Effector memory CD8-positive, alpha-beta T cell (primary cell): ENCODE results near the gene NLK.
"Not testable (repeated sequence)": the region's sequence is repeated elsewhere in the genome, so short reads cannot be mapped to it uniquely, and the experiment has no call there.

ENCODE experiments used
- ATAC-seq: fragments of 150-1000 bp; cut with Tn5 transposase; replicated peaks from 2 replicates; pipeline ENCODE4 v1.10.0; 2021; ENCODE audit warnings: mild to moderate bottlenecking, moderate library complexity
- DNase-seq, 3 experiments: peaks; one replicate each; pipeline ENCODE4 v3.0.0; 2021
- H3K27ac Mint-ChIP-seq, 2 donors: one replicate each; pipeline ENCODE4 v1.8.0; 2022; ENCODE audit warnings: mild to moderate bottlenecking in 2 of 2, mixed read lengths in 2 of 2, moderate library complexity in 2 of 2
- H3K27me3 Mint-ChIP-seq, 2 donors: one replicate each; pipeline ENCODE4 v1.8.0; 2022; ENCODE audit warnings: mixed read lengths in 2 of 2
- H3K36me3 Mint-ChIP-seq: one replicate; pipeline ENCODE4 v1.8.0; 2022; ENCODE audit warnings: mild to moderate bottlenecking, moderate library complexity, mixed read lengths; ENCODE audit not compliant: insufficient read depth
- H3K4me1 Mint-ChIP-seq, 2 donors: one replicate each; pipeline ENCODE4 v1.8.0; 2022; ENCODE audit warnings: low read depth in 2 of 2, mixed read lengths in 2 of 2
- H3K4me3 Mint-ChIP-seq, 2 donors: one replicate each; pipeline ENCODE4 v1.8.0; 2022; ENCODE audit warnings: mild to moderate bottlenecking in 2 of 2, mixed read lengths in 2 of 2, moderate library complexity in 2 of 2
- H3K9me3 Mint-ChIP-seq, 2 donors: one replicate each; pipeline ENCODE4 v1.8.0; 2022; ENCODE audit warnings: mixed read lengths in 2 of 2

NLK gene

GRCh38 chr17:28219771-28220170, 177.3 kb downstream of the NLK start:
- Mint-ChIP-seq H3K36me3 (peaks cover 2% of the 10 kb centered on the region), H3K4me3 (no peak overlapping the region), H3K4me1 (peaks cover 4 to 6% of the 10 kb centered on the region in 2 donors), H3K27ac (no peak overlapping the region), H3K27me3 (no peaks in the 10 kb centered on the region), H3K9me3 (no peaks in the 10 kb centered on the region)
- ATAC-seq (no peak), DNase-seq (no peak)

- H3K9me3 Mint-ChIP-seq: no peaks in the 10 kb centered on the region
- no peak for DNase-seq
- no peak overlapping the region for H3K4me3 Mint-ChIP-seq
- H3K27ac Mint-ChIP-seq: no peak overlapping the region
- peaks cover 0 to under 1% of the 10 kb centered on the region in 2 donors for H3K4me1 Mint-ChIP-seq
- H3K36me3 Mint-ChIP-seq: peaks cover 2% of the 10 kb centered on the region
- H3K27me3 Mint-ChIP-seq: peaks cover 8 to 15% of the 10 kb centered on the region in 2 donors
- ATAC-seq: no peak
These were observed 179.4 kb downstream of the NLK start for GRCh38 chr17:28221751-28222414.

- DNase-seq (no peak), ATAC-seq (no peak)
- peaks cover 34 to 49% of the 10 kb centered on the region in 2 donors for H3K27me3 Mint-ChIP-seq
These were observed 182.8 kb downstream of the NLK start for GRCh38 chr17:28225271-28225670.

GRCh38 chr17:28225867-28226266, 183.4 kb downstream of the NLK start:
- DNase-seq (no peak), ATAC-seq (no peak)
- H3K9me3 Mint-ChIP-seq: no peaks in the 10 kb centered on the region
- no peak overlapping the region for H3K27ac Mint-ChIP-seq
- peaks cover 6 to 10% of the 10 kb centered on the region in 2 donors for H3K4me1 Mint-ChIP-seq
- peaks cover 40 to 55% of the 10 kb centered on the region in 2 donors for H3K27me3 Mint-ChIP-seq
- peaks cover 2% of the 10 kb centered on the region for H3K36me3 Mint-ChIP-seq
- H3K4me3 Mint-ChIP-seq: no peak overlapping the region

More at GRCh38 chr17:28225271-28225670, 182.8 kb downstream of the NLK start:
- Mint-ChIP-seq H3K36me3 (no peaks in the 10 kb centered on the region), H3K4me1 (peaks cover 6 to 9% of the 10 kb centered on the region in 2 donors), H3K4me3 (no peak overlapping the region), H3K27ac (no peak overlapping the region), H3K9me3 (no peaks in the 10 kb centered on the region)

- no peak overlapping the region for H3K27ac Mint-ChIP-seq
- no peaks in the 10 kb centered on the region for H3K9me3 Mint-ChIP-seq
- peaks cover 6 to 10% of the 10 kb centered on the region in 2 donors for H3K4me1 Mint-ChIP-seq
- peak overlapping the region; percentile 18 to 52 for H3K4me3 Mint-ChIP-seq
- ATAC-seq (no peak), DNase-seq (no peak)
- peaks cover 45 to 58% of the 10 kb centered on the region in 2 donors for H3K27me3 Mint-ChIP-seq
- H3K36me3 Mint-ChIP-seq: peaks cover 3% of the 10 kb centered on the region
These were observed 184.3 kb downstream of the NLK start for GRCh38 chr17:28226563-28227315.

GRCh38 chr17:28227316-28228108, 185.0 kb downstream of the NLK start:
- no peaks in the 10 kb centered on the region for H3K9me3 Mint-ChIP-seq
- H3K4me3 Mint-ChIP-seq: peak overlapping the region; percentile 65 to 81
- H3K36me3 Mint-ChIP-seq: peaks cover 3% of the 10 kb centered on the region
- H3K27me3 Mint-ChIP-seq: peaks cover 45 to 65% of the 10 kb centered on the region in 2 donors
- ATAC-seq: peak; percentile 39
- peaks cover 6 to 10% of the 10 kb centered on the region in 2 donors for H3K4me1 Mint-ChIP-seq
- H3K27ac Mint-ChIP-seq: peak overlapping the region in 1 of 2 donors; percentile 35
- no peak for DNase-seq

DNA sequence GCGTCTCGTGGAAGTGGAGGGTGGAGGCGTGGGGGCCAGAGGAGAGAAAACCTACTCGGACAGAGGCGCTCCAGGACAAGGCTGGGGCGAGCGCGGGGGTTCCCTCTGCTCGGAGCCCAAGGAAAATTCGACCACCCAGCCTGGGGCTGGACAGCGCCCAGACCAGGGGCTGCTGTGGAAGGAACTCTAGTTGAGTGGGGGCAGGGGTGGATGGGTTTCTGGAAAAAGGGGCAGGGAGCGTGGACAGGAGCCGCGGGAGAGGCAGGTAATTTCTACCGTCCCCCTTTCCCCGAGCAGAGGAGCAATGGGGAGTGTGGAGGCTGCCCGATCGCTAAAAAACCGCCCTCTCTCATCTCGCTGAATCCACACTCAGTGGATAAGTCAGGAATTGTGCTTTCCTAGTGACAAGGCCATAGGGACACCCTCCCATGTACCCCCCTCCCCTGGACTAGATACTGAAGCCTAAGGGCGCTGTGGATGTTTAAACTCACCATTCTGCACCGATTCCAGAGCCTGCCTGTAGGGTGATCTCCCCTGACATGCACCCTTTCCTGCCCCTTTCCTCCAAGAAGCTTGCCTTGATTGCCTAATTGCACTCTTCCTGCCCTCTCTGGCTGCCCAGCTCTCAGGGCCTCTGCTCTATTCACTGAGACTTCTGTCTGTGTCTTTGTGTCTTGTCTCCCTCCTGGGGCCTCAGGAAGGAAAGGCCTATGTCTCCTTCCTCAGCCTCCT, 185.8 kb downstream of the NLK start:
- peak overlapping the region in 1 of 2 donors; percentile 35 for H3K27ac Mint-ChIP-seq
- H3K4me3 Mint-ChIP-seq: peak overlapping the region; percentile 65 to 81
- ATAC-seq (no peak), DNase-seq (no peak)
- H3K4me1 Mint-ChIP-seq: peaks cover 6 to 12% of the 10 kb centered on the region in 2 donors
- peaks cover 3% of the 10 kb centered on the region for H3K36me3 Mint-ChIP-seq
- H3K27me3 Mint-ChIP-seq: peaks cover 45 to 73% of the 10 kb centered on the region in 2 donors
- H3K9me3 Mint-ChIP-seq: no peaks in the 10 kb centered on the region

DNA sequence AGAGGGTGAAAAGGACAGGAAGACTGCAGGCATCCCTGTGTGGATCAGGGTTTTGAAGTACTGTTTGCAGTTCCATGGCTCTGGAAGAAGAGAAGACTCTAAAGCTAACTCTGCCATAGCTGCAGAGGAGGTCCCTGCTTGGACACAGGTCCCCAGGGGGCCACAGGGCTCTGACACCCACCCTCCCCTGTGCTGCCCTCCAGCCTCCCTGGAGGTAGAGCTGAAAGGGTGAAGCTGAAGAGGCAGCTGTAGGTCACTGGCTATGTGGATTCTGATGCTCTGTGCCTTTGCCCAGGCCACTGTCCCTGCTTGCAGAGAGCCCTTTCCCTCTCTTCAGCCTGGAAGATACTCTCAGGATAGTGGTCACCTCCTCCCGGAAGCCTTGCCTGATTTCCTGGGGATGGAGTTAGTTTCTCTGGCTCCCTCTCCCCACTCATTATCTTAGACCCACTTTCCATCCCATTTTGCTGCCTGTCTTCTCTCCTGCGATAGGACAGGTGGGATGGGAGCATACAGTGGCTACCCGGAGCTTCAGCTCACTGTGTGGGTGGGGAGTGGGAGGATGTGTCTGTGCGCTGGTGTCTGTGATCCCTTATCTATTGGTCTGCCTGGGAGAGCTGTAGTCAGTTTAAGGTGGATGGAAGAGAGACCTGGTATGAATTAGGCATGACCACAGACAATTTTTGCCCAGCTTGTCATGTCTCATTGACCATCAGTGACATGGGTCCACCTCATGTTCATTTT, 186.7 kb downstream of the NLK start:
- Mint-ChIP-seq H3K9me3 (no peaks in the 10 kb centered on the region), H3K27ac (no peak overlapping the region), H3K27me3 (peaks cover 45 to 80% of the 10 kb centered on the region in 2 donors), H3K4me1 (peaks cover 6 to 13% of the 10 kb centered on the region in 2 donors), H3K36me3 (peaks cover 3% of the 10 kb centered on the region), H3K4me3 (peak overlapping the region in 1 of 2 donors; percentile 81)
- ATAC-seq (no peak), DNase-seq (no peak)

- Mint-ChIP-seq H3K27me3 (peaks cover 45 to 88% of the 10 kb centered on the region in 2 donors), H3K9me3 (no peaks in the 10 kb centered on the region), H3K27ac (no peak overlapping the region), H3K4me1 (peaks cover 6 to 13% of the 10 kb centered on the region in 2 donors), H3K4me3 (no peak overlapping the region), H3K36me3 (peaks cover 3% of the 10 kb centered on the region)
- ATAC-seq: peak; percentile 72
- DNase-seq: no peak
These were observed 187.5 kb downstream of the NLK start for GRCh38 chr17:28230011-28230410.

GRCh38 chr17:28230607-28231006, 188.1 kb downstream of the NLK start:
- not testable (repeated sequence) for H3K27ac Mint-ChIP-seq, DNase-seq, H3K36me3 Mint-ChIP-seq, H3K9me3 Mint-ChIP-seq, ATAC-seq, H3K4me3 Mint-ChIP-seq
- Mint-ChIP-seq H3K4me1 (peaks cover 6 to 13% of the 10 kb centered on the region in 2 donors), H3K27me3 (peaks cover 43 to 92% of the 10 kb centered on the region in 2 donors)

GRCh38 chr17:28231624-28232023, 189.1 kb downstream of the NLK start:
- not testable (repeated sequence) for DNase-seq, H3K9me3 Mint-ChIP-seq, H3K4me3 Mint-ChIP-seq, ATAC-seq, H3K27ac Mint-ChIP-seq, H3K36me3 Mint-ChIP-seq
- H3K4me1 Mint-ChIP-seq: peaks cover 6 to 13% of the 10 kb centered on the region in 2 donors
- peaks cover 37 to 84% of the 10 kb centered on the region in 2 donors for H3K27me3 Mint-ChIP-seq
